HG02763 (cell line): ENCODE data around the gene USO1.
"Not testable (repeated sequence)": the region's sequence is repeated elsewhere in the genome, so short reads cannot be mapped to it uniquely, and the experiment has no call there.

Source experiments
- ATAC-seq: cut with Tn5 transposase; IDR thresholded peaks from one replicate; pipeline ENCODE4 v1.9.1; 2021; ENCODE audit warnings: mild to moderate bottlenecking, moderate library complexity; ENCODE audit not compliant: unreplicated experiment

USO1 gene

GRCh38 chr4:75841641-75842520, 117.5 kb downstream of the USO1 start:
- ATAC-seq: no peak

- no peak for ATAC-seq
These were observed 119.2 kb downstream of the USO1 start for GRCh38 chr4:75843596-75843995.

DNA sequence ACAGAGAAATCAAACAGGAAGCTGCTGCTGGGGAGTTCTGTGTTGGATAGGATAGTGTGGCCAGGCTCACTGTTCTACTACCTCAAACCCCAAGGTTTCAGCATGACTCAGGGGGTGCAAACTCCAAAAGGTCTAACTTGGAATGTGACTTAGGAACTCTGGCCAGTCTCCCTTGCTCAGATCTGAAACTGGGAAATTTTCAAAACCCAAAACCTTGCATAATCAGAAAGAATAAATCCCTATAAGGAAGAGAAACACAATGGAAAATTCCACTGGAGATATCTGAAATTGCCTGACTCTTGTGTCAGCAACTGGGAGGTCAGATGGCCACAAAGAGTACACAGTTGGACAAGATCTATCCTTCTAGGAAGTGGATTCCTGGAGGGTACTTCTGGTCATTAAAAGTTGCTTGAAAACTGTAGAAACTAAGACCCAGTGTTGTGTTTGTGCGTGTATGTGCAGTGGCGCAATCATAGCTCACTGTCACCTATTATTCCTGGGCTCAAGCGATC, 119.8 kb downstream of the USO1 start:
- ATAC-seq: no peak

DNA sequence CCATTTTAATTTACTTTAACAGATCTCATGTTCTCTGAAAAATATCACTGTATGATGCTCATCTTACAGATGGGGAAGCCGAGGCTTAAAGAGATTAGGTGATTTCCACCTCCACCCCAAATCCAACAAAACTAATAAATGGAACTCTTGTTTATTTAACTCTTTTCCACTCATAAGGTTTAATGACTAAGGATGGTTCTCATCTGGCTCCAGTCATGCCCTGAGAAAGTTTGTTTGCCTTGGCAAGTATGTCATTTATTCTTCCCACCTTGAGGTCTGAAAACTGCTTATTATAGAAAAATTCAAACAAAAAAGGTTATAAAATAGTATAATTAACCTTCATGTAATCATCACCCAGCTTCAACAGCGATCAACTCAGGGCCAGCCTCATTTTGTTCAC, 121.6 kb downstream of the USO1 start:
- no peak for ATAC-seq

GRCh38 chr4:75848171-75848760, 123.9 kb downstream of the USO1 start:
- ATAC-seq: not testable (repeated sequence)

DNA sequence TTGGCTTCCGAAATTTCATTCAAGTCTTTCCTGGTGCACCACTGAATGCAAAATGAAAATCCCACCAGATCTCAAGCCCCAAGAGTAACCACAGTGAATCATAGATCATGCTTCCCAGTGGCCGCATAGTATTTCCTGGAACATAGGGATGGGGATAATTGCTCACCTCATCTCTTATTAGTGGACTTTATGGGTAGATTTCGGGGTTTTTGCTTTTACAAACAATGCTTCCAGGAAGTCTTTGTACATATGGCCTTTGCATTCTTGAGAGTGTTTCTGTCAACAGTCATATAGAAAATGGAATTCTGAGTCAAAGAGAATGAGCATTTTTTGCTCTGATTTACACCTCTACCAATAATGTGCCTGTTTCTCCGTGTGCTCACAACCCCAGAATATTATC, 124.5 kb downstream of the USO1 start:
- ATAC-seq: no peak

GRCh38 chr4:75849461-75849860, 125.1 kb downstream of the USO1 start:
- no peak for ATAC-seq

GRCh38 chr4:75858721-75859120, 134.3 kb downstream of the USO1 start:
- ATAC-seq: no peak

GRCh38 chr4:75860606-75861005, 136.2 kb downstream of the USO1 start:
- no peak for ATAC-seq
